HCT116 (cell line): ENCODE data around the gene ARID3A. TPM values are rescaled to one million over a fixed set of nuclear protein-coding genes. Genes with fewer than 3 reads are reported as not detected.
A peak's percentile ranks its signal among the peaks of the same experiment; 100 is the strongest.
"Not testable (repeated sequence)": the region's sequence is repeated elsewhere in the genome, so short reads cannot be mapped to it uniquely, and the experiment has no call there.

Experiments used
- ATAC-seq: fragments of 200-7000 bp; cut with Tn5 transposase; 2 replicates; pipeline ENCODE4 v1.9.1; 2020; ENCODE audit warnings: mild to moderate bottlenecking, moderate library complexity
- BruUV-seq: library from RNA; stranded (reverse); fragments of 400-500 nt; replicated peaks from 2 replicates; lab custom pipeline; 2021; lab: Mats Ljungman, UMichigan
- CTCF ChIA-PET: fragments of 300-600 bp; sonication (Branson Sonifier 250); formaldehyde crosslinking; loops from one replicate; lab custom pipeline; 2021; ENCODE audit warnings: antibody characterized with exemption; lab: Charles Lee
- POLR2A ChIA-PET: fragments of 300-600, 350-600 bp; sonication (Branson Sonifier 250); formaldehyde crosslinking; loops from one replicate; lab custom pipeline; 2021; ENCODE audit warnings: antibody characterized with exemption; lab: Charles Lee
- RAD21 ChIA-PET, 2 experiments: fragments of 300-600 bp; sonication (Branson Sonifier 250); formaldehyde crosslinking; loops; one replicate each; lab custom pipeline; 2023; ENCODE audit warnings: low total read pairs in 2 of 2; ENCODE audit not compliant: uncharacterized antibody in 2 of 2, unreplicated experiment in 2 of 2, low non-redundant PET in 1 of 2; lab: Charles Lee
- DNase-seq: peaks from one replicate; pipeline ENCODE4 v3.0.0-alpha.2; 2010; ENCODE audit warnings: low read depth, low spot score
- H2AFZ ChIP-seq: fragments of 200-600 bp; shearing (Covaris generic), sonication (generic); 2 replicates; pipeline ENCODE4 v1.6.1; 2017; ENCODE audit warnings: low read depth, mixed run types, mixed read lengths, antibody characterized with exemption, low read length; ENCODE audit not compliant: poor library complexity, severe bottlenecking
- H3K27ac ChIP-seq: 2 replicates; pipeline ENCODE4 v1.5.1; 2012; ENCODE audit warnings: low read depth, low read length
- H3K27me3 ChIP-seq: fragments of 200-600 bp; sonication (generic); 2 replicates; pipeline ENCODE4 v1.6.1; 2016; ENCODE audit warnings: mixed run types, low read length, mixed read lengths; ENCODE audit not compliant: insufficient read depth
- H3K36me3 ChIP-seq, 2 experiments: fragments of 200-500 bp in 1 of 2; fragments of 200-600 bp in 1 of 2; sonication (Bioruptor generic) in 1 of 2; sonication (generic) in 1 of 2; 2 replicates each; pipeline versions ENCODE4 v1.5.1 to v1.6.1; 2014 to 2016; ENCODE audit warnings: low read length in 2 of 2, inconsistent platforms in 1 of 2, mixed read lengths in 1 of 2, mixed run types in 1 of 2; ENCODE audit not compliant: insufficient read depth in 2 of 2, control insufficient read depth in 1 of 2
- H3K4me1 ChIP-seq, 2 experiments: fragments of 200-600 bp in 1 of 2; sonication (generic) in 1 of 2; 2 replicates each; pipeline versions ENCODE4 v1.5.1 to v1.6.1; 2012 to 2017; ENCODE audit warnings: low read length in 2 of 2, inconsistent platforms in 1 of 2, mild to moderate bottlenecking in 1 of 2, mixed read lengths in 1 of 2, mixed run types in 1 of 2, moderate library complexity in 1 of 2; ENCODE audit not compliant: insufficient read depth in 2 of 2, control insufficient read depth in 1 of 2
- H3K4me2 ChIP-seq: fragments of 200-600 bp; sonication (generic); 2 replicates; pipeline ENCODE4 v1.6.1; 2017; ENCODE audit warnings: mixed run types, low read length, mixed read lengths
- H3K4me3 ChIP-seq, 2 experiments: fragments of 200-600 bp in 1 of 2; sonication (generic) in 1 of 2; replicated peaks in 1 of 2; 2 replicates each; pipeline ENCODE4 v1.5.1; 2011 to 2016; ENCODE audit warnings: low read length in 2 of 2, control low read depth in 1 of 2, low read depth in 1 of 2, mild to moderate bottlenecking in 1 of 2, mixed read lengths in 1 of 2, mixed run types in 1 of 2
- H3K79me2 ChIP-seq: fragments of 200-600 bp; sonication (generic); 2 replicates; pipeline ENCODE4 v1.6.1; 2017; ENCODE audit warnings: mild to moderate bottlenecking, mixed run types, low read length, moderate library complexity, mixed read lengths; ENCODE audit not compliant: insufficient read depth
- H3K9ac ChIP-seq: fragments of 200-600 bp; sonication (generic); 2 replicates; pipeline ENCODE4 v1.6.1; 2016; ENCODE audit warnings: low read length, mixed read lengths
- H3K9me2 ChIP-seq: fragments of 200-600 bp; sonication (generic), shearing (Covaris generic); 2 replicates; pipeline ENCODE4 v1.6.1; 2017; ENCODE audit warnings: mixed run types, mild to moderate bottlenecking, moderate library complexity; ENCODE audit not compliant: insufficient read depth
- H3K9me3 ChIP-seq, 2 experiments: fragments of 200-500 bp in 1 of 2; fragments of 200-600 bp in 1 of 2; sonication (Bioruptor generic) in 1 of 2; sonication (generic) in 1 of 2; 2 replicates each; pipeline ENCODE4 v1.6.1; 2014 to 2017; ENCODE audit warnings: low read length in 2 of 2, mixed read lengths in 2 of 2, inconsistent platforms in 1 of 2, low read depth in 1 of 2, mild to moderate bottlenecking in 1 of 2, mixed run types in 1 of 2, moderate library complexity in 1 of 2; ENCODE audit not compliant: control insufficient read depth in 1 of 2, insufficient read depth in 1 of 2
- H4K20me1 ChIP-seq: fragments of 200-600 bp; sonication (generic), shearing (Covaris generic); 2 replicates; pipeline ENCODE4 v1.6.1; 2017; ENCODE audit warnings: mixed run types, mild to moderate bottlenecking, moderate library complexity; ENCODE audit not compliant: insufficient read depth
- SRF ChIP-seq: IDR thresholded peaks from 2 replicates; pipeline ENCODE4 v1.6.1; 2012; ENCODE audit warnings: low read depth
- YY1 ChIP-seq: IDR thresholded peaks from 2 replicates; pipeline ENCODE4 v1.6.1; 2011; ENCODE audit warnings: low read length, low read depth, moderate library complexity, mild to moderate bottlenecking; ENCODE audit not compliant: insufficient replicate concordance; ENCODE audit errors: extremely low read depth
- intact Hi-C: fragments of 100-400 bp; cut with micrococcal nuclease; formaldehyde crosslinking; loops from 2 replicates; pipeline ENCODE4 v1.10.0; 2022
- total RNA-seq: library from RNA; stranded (reverse); gene quantifications from one replicate; pipeline ENCODE4 v1.2.1, GENCODE V29; 2021; ENCODE audit not compliant: unreplicated experiment

The ARID3A gene
- total RNA-seq, 1 experiment from 2014 or later, result 21.8 TPM

GRCh38 chr19:957578-957977 lies 31.7 kb downstream of the ARID3A start:
- H2AFZ ChIP-seq, H3K36me3 ChIP-seq, H3K9me2 ChIP-seq, CTCF ChIA-PET, ATAC-seq, H3K9me3 ChIP-seq, H3K27me3 ChIP-seq, BruUV-seq, POLR2A ChIA-PET, DNase-seq, H4K20me1 ChIP-seq, H3K4me3 ChIP-seq, intact Hi-C loops, RAD21 ChIA-PET: not testable (repeated sequence)
- Histone ChIP-seq H3K79me2 (peaks cover 18% of the 10 kb centered on the region; the same call in 1 of the 2 replicates), H3K4me1 (peaks cover 62 to 94% of the 10 kb centered on the region in 2 experiments), H3K4me2 (peak overlapping the region; percentile 91), H3K9ac (peak overlapping the region; percentile 71), H3K27ac (peak overlapping the region; percentile 80)

GRCh38 chr19:958967-959855 lies 33.4 kb downstream of the ARID3A start:
- no TSS peak for BruUV-seq
- Histone ChIP-seq H3K4me3 (peak overlapping the region in 1 of 2 experiments; percentile 3; a peak in 1 of 4 replicates), H3K27me3 (no peaks in the 10 kb centered on the region), H3K79me2 (peaks cover 6% of the 10 kb centered on the region; the same call in 1 of the 2 replicates), H3K9me2 (no peaks in the 10 kb centered on the region), H3K27ac (no peak overlapping the region), H3K36me3 (peaks cover 0 to 4% of the 10 kb centered on the region in 2 experiments; a peak in 1 of 4 replicates), H4K20me1 (no peaks in the 10 kb centered on the region), H3K9ac (peak overlapping the region; percentile 9; the same call in 1 of the 2 replicates), H3K4me2 (peak overlapping the region; percentile 50), H3K9me3 (no peaks in the 10 kb centered on the region), H2AFZ (no peak overlapping the region), H3K4me1 (peaks cover 52 to 82% of the 10 kb centered on the region in 2 experiments)
- RAD21 ChIA-PET, result no interaction called here
- CTCF ChIA-PET, result interaction anchor here (0.9 kb wide), 1 partner anchor 12 kb away, joined by 3 read pairs; no protein-coding TSS in a partner anchor
- intact Hi-C loops, result no loop called here
- peak; percentile 41 for DNase-seq
- POLR2A ChIA-PET, result interaction anchor here (1.3 kb wide), 1 partner anchor 25 kb away, joined by 3 read pairs; the partner anchor contains the start of gene WDR18
- ATAC-seq, result peak; percentile 63
- TF ChIP-seq SRF (no peak), YY1 (peak; percentile 43)
